Stimulated activated CD8-positive, alpha-beta memory T cell treated with anti-CD3 and anti-CD28 coated beads, Interleukin-15, amount 100 ng/mL, for 4 hours (primary cell): ENCODE measurements around the gene GADD45G.

Experiments
- DNase-seq, 2 donors: peaks; one replicate each; pipeline ENCODE4 v3.0.0-alpha.2; 2020; ENCODE audit warnings: low read depth in 2 of 2

GADD45G gene

DNA sequence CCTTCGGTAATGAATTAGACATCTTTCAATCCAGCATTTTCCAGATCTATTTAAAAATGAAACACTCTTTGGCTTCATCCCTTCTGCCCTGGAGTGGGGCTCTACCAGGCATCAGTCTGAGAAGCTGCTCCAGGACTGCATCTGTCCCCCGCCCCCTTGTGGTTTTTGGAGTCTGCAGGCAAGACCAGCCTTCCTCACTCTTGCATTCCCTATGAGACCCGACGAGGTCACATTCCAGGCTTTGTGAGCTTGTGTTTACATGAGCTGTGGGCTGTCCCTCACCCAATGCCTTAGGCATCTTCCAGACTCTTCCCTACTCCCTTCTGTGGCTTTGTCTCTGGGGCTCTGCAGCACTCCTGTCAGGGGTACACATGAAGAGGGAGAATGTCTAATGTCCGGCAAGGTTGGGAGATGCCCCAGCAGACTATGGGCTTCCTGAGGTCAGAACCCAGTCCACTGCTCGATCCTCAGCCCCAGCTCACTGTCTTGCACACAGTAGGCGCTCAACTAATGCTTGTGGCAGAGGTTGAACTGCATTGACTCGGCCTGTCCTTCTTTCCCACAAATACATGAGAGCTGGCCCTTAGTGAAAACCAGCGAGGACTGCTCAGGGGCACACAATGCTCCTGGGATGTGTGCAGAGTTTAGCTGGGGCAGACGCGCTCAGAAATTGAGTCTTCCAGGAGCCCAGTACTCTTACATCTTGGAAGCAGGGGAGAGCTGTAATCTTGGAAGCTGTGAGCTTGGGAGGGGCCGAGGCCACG, 11.7 kb upstream of the GADD45G start:
- DNase-seq: no peak

GRCh38 chr9:89593727-89594427, 10.9 kb upstream of the GADD45G start:
- DNase-seq: peak in 1 of 2 donors; percentile 36

DNA sequence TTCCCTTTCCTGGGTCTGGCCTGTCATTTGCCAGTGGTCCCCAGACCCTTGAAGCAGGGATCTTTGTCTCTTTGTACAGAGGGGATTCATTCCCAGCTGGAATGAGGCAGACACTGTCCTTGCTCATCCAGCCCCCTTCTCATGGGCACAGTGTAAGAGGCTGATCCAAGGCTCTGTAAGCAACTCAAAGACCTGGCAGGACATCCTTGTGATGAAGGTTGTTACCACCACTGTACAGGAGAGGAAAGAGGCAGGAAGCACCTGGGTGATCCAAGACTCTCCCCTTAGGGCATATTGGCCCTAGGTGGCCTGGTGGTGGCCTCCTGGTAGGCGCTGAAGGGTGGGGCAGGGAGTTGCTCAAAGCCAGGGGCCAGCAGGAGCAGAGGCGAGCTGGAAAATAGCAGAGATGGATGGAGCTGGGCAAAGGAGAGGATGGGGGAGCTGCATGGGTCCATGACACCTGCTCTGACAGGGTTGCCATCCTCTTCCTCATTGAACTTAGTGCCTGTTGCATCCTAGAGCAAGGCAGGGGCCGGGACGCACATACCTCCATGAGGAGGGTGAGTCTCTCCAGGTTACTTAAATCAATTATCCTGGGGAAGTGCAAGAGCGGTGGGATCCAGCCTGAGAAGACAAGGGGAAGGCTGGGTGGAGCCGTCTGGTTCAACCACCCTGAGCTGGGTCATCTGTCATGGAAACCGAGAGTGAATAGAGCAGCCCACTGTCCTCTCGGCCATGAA, 9.8 kb upstream of the GADD45G start:
- DNase-seq: no peak

DNA sequence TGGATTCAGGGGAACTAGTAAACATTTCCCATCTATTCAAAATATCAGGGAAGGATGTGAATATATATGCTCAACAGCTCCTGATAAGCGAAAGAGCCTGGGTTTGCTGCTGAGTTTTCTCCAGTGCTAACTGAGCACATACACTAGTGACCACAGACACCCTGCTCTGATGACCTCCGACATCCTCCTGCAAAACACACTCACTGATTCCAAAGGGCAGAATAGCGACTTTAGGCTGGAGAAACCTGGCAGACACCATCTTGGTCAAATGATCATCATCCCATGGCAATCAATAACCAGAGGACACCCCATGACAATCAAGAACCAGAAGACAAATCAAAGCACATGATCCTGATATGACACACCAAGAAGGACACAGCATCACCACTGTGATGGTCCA, 9.2 kb upstream of the GADD45G start:
- DNase-seq: no peak

- DNase-seq: no peak
Observed at GRCh38 chr9:89596937-89597555, 7.8 kb upstream of the GADD45G start.

GRCh38 chr9:89597711-89598362, 7.0 kb upstream of the GADD45G start:
- DNase-seq: peak in 1 of 2 donors; percentile 30

- no peak for DNase-seq
Observed at GRCh38 chr9:89598363-89598713, 6.5 kb upstream of the GADD45G start.

GRCh38 chr9:89598926-89599325, 5.9 kb upstream of the GADD45G start:
- no peak for DNase-seq

DNA sequence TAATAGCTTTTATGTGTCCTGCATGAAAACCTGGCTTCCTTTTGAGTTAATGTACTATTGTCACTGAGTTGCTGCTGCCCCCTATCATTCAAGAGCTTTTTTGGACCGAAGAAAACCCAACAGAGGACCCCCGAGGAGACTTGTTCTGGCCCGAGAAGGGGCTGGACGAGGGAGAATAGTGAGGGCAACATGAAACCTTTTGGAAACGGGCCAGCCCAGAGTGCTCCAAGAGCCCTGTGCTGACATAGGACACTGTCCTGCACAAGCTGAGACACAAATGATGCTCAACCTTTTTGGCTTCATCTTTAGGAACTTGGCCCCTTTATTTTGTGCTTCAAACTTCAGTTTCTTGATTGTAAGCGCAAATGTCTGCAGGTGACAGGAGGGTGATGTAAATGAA, 4.0 kb upstream of the GADD45G start:
- DNase-seq: no peak

- DNase-seq: no peak
Observed at GRCh38 chr9:89601306-89601705, 3.5 kb upstream of the GADD45G start.

- no peak for DNase-seq
Observed at GRCh38 chr9:89601856-89602562, 2.8 kb upstream of the GADD45G start.

DNA sequence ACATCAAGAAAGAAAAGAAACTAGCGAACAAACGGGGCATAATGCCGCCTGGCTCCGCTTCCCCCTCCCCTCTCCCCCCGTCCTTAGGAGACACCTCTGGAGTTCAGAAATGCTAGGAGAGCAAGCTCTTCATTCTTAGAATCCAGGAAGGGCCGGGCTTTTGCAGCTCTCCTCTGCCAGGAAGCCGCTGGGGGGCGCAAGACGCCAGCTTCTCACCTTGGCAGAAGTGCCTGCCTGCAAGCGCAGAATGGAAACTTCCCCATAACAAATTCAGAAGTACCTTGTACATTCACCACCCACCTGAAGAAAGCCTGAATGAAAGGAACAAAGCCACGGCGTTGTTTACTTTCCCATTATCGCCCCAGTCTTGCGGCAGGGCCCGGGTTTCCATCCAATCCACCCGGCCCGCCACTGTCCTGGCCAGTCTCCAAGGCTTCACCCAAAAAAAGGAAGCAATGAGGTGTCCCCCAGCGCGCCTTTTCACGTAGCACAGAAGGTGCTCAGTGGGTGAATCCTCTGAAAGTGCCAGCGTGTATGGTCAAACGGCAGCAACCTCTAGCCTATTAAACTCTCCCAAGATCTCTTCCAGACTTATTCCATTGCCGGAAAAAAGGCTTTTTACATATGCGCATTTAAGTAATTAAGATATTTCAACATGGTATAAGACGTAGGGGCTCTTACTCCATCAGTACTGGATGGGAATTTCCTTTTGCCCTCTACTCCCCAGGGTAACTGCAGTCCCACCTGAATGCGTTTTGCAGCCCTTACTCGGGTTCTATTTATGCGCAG, 1.6 kb upstream of the GADD45G start:
- DNase-seq: peak; percentile 62 to 74

DNA sequence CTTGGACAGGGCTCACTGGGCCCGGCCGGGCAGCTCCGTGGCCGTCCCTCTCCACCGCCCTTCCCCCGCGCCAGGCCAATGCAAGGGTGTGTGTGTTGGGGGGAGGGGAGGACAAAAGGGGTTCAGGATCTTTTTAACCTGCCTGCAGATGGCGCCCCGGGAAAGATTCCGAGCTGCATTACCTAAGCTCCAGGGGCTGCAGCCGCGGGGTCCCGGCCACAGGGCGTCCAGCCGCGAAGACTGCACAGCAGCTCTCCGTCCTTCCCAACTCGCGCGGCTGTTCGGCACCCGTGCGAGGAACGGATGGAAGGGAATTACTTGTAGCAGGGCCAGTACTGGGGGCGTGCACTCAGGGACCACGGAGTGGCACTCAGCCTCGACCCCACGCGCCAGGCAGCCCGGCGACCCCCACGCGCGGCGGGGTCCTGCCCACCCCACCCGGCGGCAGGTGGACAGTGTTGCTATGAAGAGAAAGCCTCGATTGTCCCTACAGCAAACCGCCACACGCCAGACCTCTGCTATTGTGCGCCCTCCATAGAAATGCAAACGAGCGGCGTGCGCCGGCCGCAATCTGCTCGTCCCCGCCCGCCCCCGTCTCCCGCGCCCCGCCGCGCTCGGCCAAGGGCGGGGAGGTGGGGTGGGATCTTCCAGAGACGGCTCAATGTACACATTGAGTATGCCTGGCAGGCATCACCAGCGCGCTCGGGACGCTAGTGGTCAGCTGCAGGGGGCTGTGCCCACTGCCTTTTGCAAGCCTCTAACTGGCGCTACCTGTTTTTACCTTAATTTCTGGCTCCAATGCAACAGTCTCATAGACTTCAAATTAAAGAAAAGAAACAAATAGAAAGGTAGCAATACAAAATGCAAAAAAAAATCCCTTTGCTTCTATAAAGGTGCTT, 796 bp upstream of the GADD45G start:
- no peak for DNase-seq

GRCh38 chr9:89605465-89606048, 745 bp downstream of the GADD45G start:
- peak; percentile 38 to 46 for DNase-seq

DNA sequence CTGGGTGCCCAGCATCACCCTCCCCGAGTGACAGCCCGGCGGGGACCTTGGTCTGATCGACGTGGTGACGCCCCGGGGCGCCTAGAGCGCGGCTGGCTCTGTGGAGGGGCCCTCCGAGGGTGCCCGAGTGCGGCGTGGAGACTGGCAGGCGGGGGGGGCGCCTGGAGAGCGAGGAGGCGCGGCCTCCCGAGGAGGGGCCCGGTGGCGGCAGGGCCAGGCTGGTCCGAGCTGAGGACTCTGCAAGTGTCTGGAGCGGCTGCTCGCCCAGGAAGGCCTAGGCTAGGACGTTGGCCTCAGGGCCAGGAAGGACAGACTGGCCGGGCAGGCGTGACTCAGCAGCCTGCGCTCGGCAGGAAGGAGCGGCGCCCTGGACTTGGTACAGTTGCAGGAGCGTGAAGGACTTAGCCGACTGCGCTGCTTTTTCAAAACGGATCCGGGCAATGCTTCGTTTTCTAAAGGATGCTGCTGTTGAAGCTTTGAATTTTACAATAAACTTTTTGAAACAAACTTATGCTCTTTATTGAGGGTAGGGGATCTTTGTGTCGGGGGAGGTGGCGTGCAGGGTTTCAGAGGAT, 1.3 kb downstream of the GADD45G start:
- peak in 1 of 2 donors; percentile 11 for DNase-seq

- DNase-seq: no peak
Observed at GRCh38 chr9:89606624-89607311, 2.0 kb downstream of the GADD45G start.

- no peak for DNase-seq
Observed at GRCh38 chr9:89608641-89609335, 4.0 kb downstream of the GADD45G start.
